AG09319 (cell line): ENCODE measurements around the gene MMRN1.

ENCODE experiments used
- DNase-seq: peaks from one replicate; pipeline ENCODE4 v3.0.0-alpha.2; 2010; ENCODE audit warnings: low read depth; ENCODE audit errors: extremely low read depth
- CTCF ChIP-seq: IDR thresholded peaks from 2 replicates; pipeline ENCODE4 v1.5.1; 2011; ENCODE audit warnings: low read depth, mild to moderate bottlenecking, inconsistent platforms, low read length, moderate library complexity

Gene MMRN1

GRCh38 chr4:89939994-89940393 is 45.3 kb downstream of the MMRN1 start:
- no peak for DNase-seq
- no peak for TF ChIP-seq CTCF

- no peak for DNase-seq
- no peak for TF ChIP-seq CTCF
Observed at GRCh38 chr4:89942811-89943210, 48.2 kb downstream of the MMRN1 start.

- TF ChIP-seq CTCF, result peak; percentile 2; the same call in 1 of the 2 replicates
- DNase-seq, result no peak
Observed at GRCh38 chr4:89949782-89950387, 55.2 kb downstream of the MMRN1 start.

- no peak for TF ChIP-seq CTCF
- DNase-seq, result no peak
Observed at GRCh38 chr4:89952458-89952857, 57.8 kb downstream of the MMRN1 start.

- no peak for DNase-seq
- TF ChIP-seq CTCF, result no peak
Observed at GRCh38 chr4:89954906-89955695, 60.4 kb downstream of the MMRN1 start.

- DNase-seq, result no peak
- no peak for TF ChIP-seq CTCF
Observed at GRCh38 chr4:89957046-89957926, 62.6 kb downstream of the MMRN1 start.

GRCh38 chr4:89981789-89982334 is 87.2 kb downstream of the MMRN1 start:
- DNase-seq, result no peak
- TF ChIP-seq CTCF, result no peak
